LNCaP clone FGC (cell line): ENCODE measurements around the gene PHF24.

ENCODE experiments used
- DNase-seq: peaks from one replicate; pipeline ENCODE4 v3.0.0-alpha.2; 2011; ENCODE audit warnings: low read depth
- H3K4me3 ChIP-seq: 2 replicates; pipeline ENCODE4 v1.5.1; 2011; ENCODE audit warnings: mild to moderate bottlenecking, low read depth, low read length, control low read depth
- TF ChIP-seq, protein P1 (sequence below): IDR thresholded peaks from 2 replicates; pipeline ENCODE4 v1.5.1; 2012; ENCODE audit warnings: mild to moderate bottlenecking; ENCODE audit not compliant: control insufficient read depth, insufficient read depth; ENCODE audit errors: extremely low read depth

PHF24 gene

DNA sequence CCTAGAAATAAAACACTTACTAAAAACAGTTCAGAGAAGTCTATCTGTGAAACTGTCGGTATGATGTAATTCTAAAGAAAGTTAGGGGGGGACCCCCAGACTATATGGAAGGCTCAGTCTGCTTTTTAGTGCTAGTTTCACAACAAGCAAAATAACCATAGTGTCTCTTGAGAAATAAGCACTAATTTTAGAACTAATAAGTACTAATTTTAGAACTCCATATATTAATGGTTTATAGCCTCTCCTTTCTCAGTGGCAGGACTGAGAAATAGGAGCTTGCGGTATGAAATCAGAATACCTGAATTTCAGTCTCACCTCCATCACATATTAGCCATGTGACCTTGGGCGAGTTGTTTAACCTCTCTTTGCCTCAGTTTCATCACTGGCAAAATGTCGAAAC, 1.4 kb upstream of the PHF24 start:
- no peak overlapping the region for H3K4me3 ChIP-seq
- TF ChIP-seq, protein P1, sequence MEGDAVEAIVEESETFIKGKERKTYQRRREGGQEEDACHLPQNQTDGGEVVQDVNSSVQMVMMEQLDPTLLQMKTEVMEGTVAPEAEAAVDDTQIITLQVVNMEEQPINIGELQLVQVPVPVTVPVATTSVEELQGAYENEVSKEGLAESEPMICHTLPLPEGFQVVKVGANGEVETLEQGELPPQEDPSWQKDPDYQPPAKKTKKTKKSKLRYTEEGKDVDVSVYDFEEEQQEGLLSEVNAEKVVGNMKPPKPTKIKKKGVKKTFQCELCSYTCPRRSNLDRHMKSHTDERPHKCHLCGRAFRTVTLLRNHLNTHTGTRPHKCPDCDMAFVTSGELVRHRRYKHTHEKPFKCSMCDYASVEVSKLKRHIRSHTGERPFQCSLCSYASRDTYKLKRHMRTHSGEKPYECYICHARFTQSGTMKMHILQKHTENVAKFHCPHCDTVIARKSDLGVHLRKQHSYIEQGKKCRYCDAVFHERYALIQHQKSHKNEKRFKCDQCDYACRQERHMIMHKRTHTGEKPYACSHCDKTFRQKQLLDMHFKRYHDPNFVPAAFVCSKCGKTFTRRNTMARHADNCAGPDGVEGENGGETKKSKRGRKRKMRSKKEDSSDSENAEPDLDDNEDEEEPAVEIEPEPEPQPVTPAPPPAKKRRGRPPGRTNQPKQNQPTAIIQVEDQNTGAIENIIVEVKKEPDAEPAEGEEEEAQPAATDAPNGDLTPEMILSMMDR, result no peak
- no peak for DNase-seq

DNA sequence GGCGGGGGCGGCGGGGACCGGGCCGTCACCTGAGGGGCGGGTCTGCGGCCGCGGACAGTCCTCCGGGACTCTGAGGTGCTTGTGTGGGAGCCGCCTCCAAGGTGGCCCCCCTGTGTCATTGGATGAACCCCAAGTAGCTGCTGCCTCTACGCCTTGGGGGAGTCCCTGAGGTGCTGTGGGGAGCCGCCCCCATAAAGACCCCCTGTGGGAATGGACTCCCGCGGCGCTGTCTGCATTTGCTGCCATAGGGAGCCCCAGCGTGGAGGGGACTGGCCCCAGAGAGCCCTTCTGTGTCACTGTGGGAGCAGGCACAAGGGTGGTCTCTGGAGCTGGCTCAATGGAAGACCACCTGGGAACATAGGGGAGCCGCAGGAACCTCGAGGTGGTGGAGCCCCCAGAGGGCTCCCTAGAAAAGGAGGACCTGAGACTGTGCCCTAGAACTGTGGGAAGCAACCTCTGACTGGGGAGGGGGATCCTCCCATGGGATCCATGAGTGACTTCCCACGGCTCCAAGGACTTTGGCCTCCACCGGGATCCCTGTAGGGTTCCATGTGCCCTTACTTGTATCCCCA, 412 bp downstream of the PHF24 start:
- H3K4me3 ChIP-seq, result peak overlapping the region; percentile 31; the same call in 1 of the 2 replicates
- TF ChIP-seq, protein P1, result no peak
- no peak for DNase-seq

DNA sequence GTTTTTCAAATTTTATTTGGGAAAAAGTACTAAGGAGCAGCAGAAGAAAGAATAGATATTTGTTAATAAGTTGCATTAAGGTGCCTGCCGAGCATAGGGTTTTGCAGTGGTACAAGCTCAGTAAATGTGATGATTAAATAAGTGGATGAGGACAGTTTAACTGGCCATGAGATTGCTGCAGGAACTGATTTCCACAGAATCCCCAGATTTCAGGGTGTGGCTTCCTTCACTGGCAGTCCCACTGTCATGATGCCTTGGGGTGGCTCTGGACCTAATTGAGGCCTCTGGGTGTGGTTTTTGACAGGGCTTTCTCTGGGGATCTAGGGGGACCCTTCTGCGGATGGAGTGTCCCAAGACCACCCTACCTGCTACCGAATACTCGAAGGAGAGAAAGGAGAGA, 1.4 kb downstream of the PHF24 start:
- TF ChIP-seq, protein P1, result no peak

GRCh38 chr9:34961574-34962490, 3.7 kb downstream of the PHF24 start:
- H3K4me3 ChIP-seq, result no peak overlapping the region
- no peak for DNase-seq
- TF ChIP-seq, protein P1, result no peak

More for the DNA sequence above, 1.4 kb downstream of the PHF24 start:
- H3K4me3 ChIP-seq, result no peak overlapping the region
- DNase-seq, result no peak

DNA sequence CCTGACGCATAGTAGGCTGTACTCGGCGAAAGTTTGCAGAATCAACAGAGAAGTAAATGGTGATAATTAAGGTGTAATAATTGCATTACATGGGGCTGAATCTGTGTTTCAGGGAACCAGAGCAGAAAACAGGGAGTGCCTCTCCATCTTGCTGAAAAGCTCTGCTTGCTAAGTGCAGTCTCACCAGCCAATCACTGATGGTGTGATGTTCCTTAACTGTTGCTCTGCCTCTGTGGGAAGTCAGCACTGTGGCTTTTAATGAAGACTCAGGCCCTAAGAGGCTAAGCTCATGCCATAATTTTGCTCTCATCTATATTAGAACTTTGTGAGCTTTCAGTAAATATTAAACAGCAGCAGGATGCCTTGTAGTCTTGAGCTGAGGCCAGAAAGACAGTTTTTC, 4.5 kb downstream of the PHF24 start:
- TF ChIP-seq, protein P1, result no peak
- DNase-seq, result no peak
- H3K4me3 ChIP-seq, result no peak overlapping the region

GRCh38 chr9:34963552-34963951, 5.5 kb downstream of the PHF24 start:
- no peak for DNase-seq
- TF ChIP-seq, protein P1, result no peak
- H3K4me3 ChIP-seq, result no peak overlapping the region

- TF ChIP-seq, protein P1, result no peak
Measured at GRCh38 chr9:34964458-34964857, 6.4 kb downstream of the PHF24 start.

More at GRCh38 chr9:34964458-34964857, 6.4 kb downstream of the PHF24 start:
- no peak overlapping the region for H3K4me3 ChIP-seq
- DNase-seq, result no peak
